ENCODE measurements around the gene ABCB6. TPM values are rescaled to one million over a fixed set of nuclear protein-coding genes. Genes with fewer than 3 reads are reported as not detected.

Gene ABCB6
- total and polyA plus RNA-seq, 2 donors (not counting 1 experiment from before 2014, with no cell fraction given), result 12.5 to 49.5 TPM

DNA sequence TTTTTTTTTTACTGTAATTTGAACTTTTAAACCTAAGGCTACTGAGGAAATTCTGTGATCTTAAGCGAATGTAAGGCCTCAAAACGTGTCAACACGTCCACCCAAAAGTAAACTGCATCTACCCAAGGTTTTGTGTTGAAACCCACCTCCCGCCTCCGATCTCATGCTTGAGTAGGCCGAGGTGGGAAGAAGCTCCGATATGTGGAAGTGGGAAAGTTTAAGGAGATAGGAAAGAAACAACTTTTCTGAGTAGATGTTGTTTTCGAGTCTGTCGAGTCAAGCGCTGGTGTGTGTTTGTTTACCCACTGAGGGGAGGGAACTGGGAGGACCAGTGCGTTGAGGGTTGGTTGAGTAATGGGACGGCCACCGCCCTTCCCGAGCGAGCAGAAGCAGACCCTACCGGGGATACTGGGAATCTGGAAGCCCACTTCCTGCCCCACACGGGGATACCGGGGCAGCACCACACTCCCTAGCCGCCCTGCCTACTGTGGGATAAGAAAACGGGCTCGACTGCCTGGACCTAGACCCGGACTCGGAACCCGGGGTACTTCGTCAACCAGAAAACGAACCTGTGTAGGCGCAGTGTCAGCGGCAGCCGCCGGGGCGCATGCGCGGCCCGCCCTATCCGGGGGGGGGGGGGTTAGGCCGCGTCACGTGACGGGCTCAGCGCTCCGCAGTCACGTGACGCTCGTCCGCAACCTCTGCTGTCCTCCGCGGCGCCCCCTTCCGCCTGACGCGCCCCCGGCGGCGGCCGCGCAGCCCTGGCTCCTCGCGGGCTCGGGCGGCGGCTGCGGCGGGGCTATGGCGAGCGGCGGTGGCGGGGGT is 41.0 kb downstream of the ABCB6 start, which contains the start of gene RETREG2:
RETREG2 (plus strand) TSS at position 724 of the 825 bp plus-strand sequence; CDS start at position 802, 78 bp downstream.
- peaks cover 23% of the 10 kb centered on the region for H3K79me2 ChIP-seq (ENCODE audit: control insufficient read depth, insufficient read depth, low read length)

DNA sequence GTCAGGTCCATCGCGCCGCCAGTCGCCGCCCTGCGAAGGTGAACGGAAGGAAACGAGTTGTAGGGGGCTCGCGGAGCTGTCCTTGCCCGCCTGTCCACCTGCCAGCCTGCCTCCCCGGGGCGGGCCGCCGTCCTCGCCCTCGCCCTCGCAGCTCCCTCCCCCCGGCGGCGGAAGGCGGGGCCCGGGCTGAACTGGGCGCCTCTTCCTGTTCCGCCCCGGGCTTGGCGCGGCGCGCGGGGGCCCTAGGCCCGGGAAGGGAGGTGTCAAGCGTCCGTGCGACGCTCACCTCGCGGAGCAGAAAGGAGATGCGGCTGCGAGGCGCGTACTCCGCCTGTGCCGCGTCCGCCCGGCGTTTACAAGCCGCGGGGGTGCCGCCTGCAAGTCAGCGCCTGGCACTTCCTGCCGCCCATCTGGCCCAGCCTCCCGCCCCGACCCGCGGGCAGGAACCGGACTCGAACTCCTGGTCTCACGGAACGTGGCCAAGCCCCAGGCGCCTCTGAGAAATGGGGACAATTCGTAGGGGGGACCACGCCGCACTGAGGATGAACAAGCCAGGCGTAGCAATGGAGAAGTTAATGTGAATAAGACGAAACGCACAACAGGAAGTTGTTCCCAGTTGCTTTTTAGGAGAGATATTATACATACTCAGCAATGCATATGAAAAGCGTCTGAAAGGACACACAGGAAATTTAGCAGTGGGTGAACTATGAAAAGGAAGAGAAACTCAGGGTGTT is 41.8 kb downstream of the ABCB6 start, which contains the start of gene CNPPD1:
CNPPD1 (minus strand) TSS at position 108 of the 734 bp plus-strand sequence; CDS start at position 11, 97 bp downstream.
- Histone ChIP-seq H3K9ac (ENCODE audit: insufficient read depth, low read length) (peak within 1 kb of the TSS; percentile 91), H2AFZ (ENCODE audit: low read length) (peak within 1 kb of the TSS; percentile 91), H3K9me3 (ENCODE audit: control insufficient read depth, insufficient read depth, low read depth, low read length) (no peaks in the 10 kb centered on the region), H4K20me1 (ENCODE audit: control insufficient read depth, extremely low read depth, insufficient read depth, low read length) (no peaks in the 10 kb centered on the region), H3K4me3 (replicated peaks in 1 of 4; ENCODE audit: control extremely low read depth in 1 of 4, insufficient read depth in 1 of 4, low read depth in 3 of 4, low read length in 4 of 4) (peak within 1 kb of the TSS; percentile 70 to 93 (median 80)), H3K36me3 (ENCODE audit: control insufficient read depth, insufficient read depth, low read length) (peaks cover 17% of the 10 kb centered on the region), H3K27ac (ENCODE audit: insufficient read depth, low read length) (peak within 1 kb of the TSS; percentile 98), H3K79me2 (ENCODE audit: control insufficient read depth, insufficient read depth, low read length) (peaks cover 23% of the 10 kb centered on the region), H3K27me3 (ENCODE audit: control insufficient read depth, insufficient read depth, low read length) (no peaks in the 10 kb centered on the region), H3K4me2 (ENCODE audit: extremely low read depth, insufficient read depth, low read length) (peak within 1 kb of the TSS; percentile 98), H3K4me1 (ENCODE audit: control insufficient read depth, extremely low read depth, insufficient read depth, low read length) (peaks cover 9% of the 10 kb centered on the region)
- peak; percentile 75 to 76 for DNase-seq (ENCODE audit: low read depth in 2 of 2)
- TF ChIP-seq, protein P1, sequence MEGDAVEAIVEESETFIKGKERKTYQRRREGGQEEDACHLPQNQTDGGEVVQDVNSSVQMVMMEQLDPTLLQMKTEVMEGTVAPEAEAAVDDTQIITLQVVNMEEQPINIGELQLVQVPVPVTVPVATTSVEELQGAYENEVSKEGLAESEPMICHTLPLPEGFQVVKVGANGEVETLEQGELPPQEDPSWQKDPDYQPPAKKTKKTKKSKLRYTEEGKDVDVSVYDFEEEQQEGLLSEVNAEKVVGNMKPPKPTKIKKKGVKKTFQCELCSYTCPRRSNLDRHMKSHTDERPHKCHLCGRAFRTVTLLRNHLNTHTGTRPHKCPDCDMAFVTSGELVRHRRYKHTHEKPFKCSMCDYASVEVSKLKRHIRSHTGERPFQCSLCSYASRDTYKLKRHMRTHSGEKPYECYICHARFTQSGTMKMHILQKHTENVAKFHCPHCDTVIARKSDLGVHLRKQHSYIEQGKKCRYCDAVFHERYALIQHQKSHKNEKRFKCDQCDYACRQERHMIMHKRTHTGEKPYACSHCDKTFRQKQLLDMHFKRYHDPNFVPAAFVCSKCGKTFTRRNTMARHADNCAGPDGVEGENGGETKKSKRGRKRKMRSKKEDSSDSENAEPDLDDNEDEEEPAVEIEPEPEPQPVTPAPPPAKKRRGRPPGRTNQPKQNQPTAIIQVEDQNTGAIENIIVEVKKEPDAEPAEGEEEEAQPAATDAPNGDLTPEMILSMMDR (conservative IDR thresholded peaks at IDR 0.05 in 1 of 2, IDR thresholded peaks at IDR 0.05 in 1 of 2; ENCODE audit: low read depth in 1 of 2, low read length in 2 of 2), result no peak
- no peak for TF ChIP-seq EZH2 (IDR thresholded peaks at IDR 0.05; ENCODE audit: low read length, missing control alignments)

More for the DNA sequence above, 41.0 kb downstream of the ABCB6 start, which contains the start of gene RETREG2:
- no peaks in the 10 kb centered on the region for H3K9me3 ChIP-seq (ENCODE audit: control insufficient read depth, insufficient read depth, low read depth, low read length)
- no peaks in the 10 kb centered on the region for H4K20me1 ChIP-seq (ENCODE audit: control insufficient read depth, extremely low read depth, insufficient read depth, low read length)
- H3K4me2 ChIP-seq (ENCODE audit: extremely low read depth, insufficient read depth, low read length), result peak within 1 kb of the TSS; percentile 98
- H3K36me3 ChIP-seq (ENCODE audit: control insufficient read depth, insufficient read depth, low read length), result peaks cover 17% of the 10 kb centered on the region
- TF ChIP-seq, protein P1 (conservative IDR thresholded peaks at IDR 0.05 in 1 of 2, IDR thresholded peaks at IDR 0.05 in 1 of 2; ENCODE audit: low read depth in 1 of 2, low read length in 2 of 2), result peak; percentile 5 to 11
- no peak for TF ChIP-seq EZH2 (IDR thresholded peaks at IDR 0.05; ENCODE audit: low read length, missing control alignments)
- peaks cover 9% of the 10 kb centered on the region for H3K4me1 ChIP-seq (ENCODE audit: control insufficient read depth, extremely low read depth, insufficient read depth, low read length)
- H3K27me3 ChIP-seq (ENCODE audit: control insufficient read depth, insufficient read depth, low read length), result no peaks in the 10 kb centered on the region
- peak within 1 kb of the TSS; percentile 70 to 93 (median 84) for H3K4me3 ChIP-seq (replicated peaks in 1 of 4; ENCODE audit: control extremely low read depth in 1 of 4, insufficient read depth in 1 of 4, low read depth in 3 of 4, low read length in 4 of 4)
- peak within 1 kb of the TSS; percentile 98 for H3K27ac ChIP-seq (ENCODE audit: insufficient read depth, low read length)
- DNase-seq (ENCODE audit: low read depth in 2 of 2), result peak; percentile 85 to 93
- H2AFZ ChIP-seq (ENCODE audit: low read length), result peak within 1 kb of the TSS; percentile 91
- H3K9ac ChIP-seq (ENCODE audit: insufficient read depth, low read length), result peak within 1 kb of the TSS; percentile 91

All from fibroblast of lung (primary cell).